GM21526 (cell line): ENCODE results near the gene LIX1L.
A peak's percentile ranks its signal among the peaks of the same experiment; 100 is the strongest.

Experiments used
- ATAC-seq: cut with Tn5 transposase; IDR thresholded peaks from one replicate; pipeline ENCODE4 v1.9.1; 2021; ENCODE audit warnings: moderate library complexity; ENCODE audit not compliant: unreplicated experiment, low FRiP score

LIX1L gene

GRCh38 chr1:145964328-145965118, 6.7 kb upstream of the LIX1L start, which contains the start of the genes ANKRD34A and POLR3GL:
ANKRD34A (minus strand) TSS chr1:145964575; CDS start chr1:145961759, 2,816 bp downstream.
POLR3GL (plus strand) TSS chr1:145964690; CDS start chr1:145974866, 10,176 bp downstream.
- ATAC-seq: peak; percentile 79

GRCh38 chr1:145963265-145964019, 5.6 kb upstream of the LIX1L start:
- ATAC-seq: no peak

- no peak for ATAC-seq
Observed at GRCh38 chr1:145962157-145963102, 4.6 kb upstream of the LIX1L start.

- ATAC-seq: no peak
Observed at GRCh38 chr1:145961425-145962156, 3.8 kb upstream of the LIX1L start.

- ATAC-seq: no peak
Observed at GRCh38 chr1:145961109-145961424, 3.2 kb upstream of the LIX1L start.

GRCh38 chr1:145960468-145961108, 2.8 kb upstream of the LIX1L start:
- ATAC-seq: no peak

- no peak for ATAC-seq
Observed at GRCh38 chr1:145959957-145960467, 2.2 kb upstream of the LIX1L start.

GRCh38 chr1:145959333-145959732, 1.5 kb upstream of the LIX1L start:
- no peak for ATAC-seq

GRCh38 chr1:145958734-145959133, 917 bp upstream of the LIX1L start:
- no peak for ATAC-seq

- ATAC-seq: no peak
Observed at GRCh38 chr1:145956781-145957442, 905 bp downstream of the LIX1L start.

- no peak for ATAC-seq
Observed at GRCh38 chr1:145956361-145956760, 1.5 kb downstream of the LIX1L start.

GRCh38 chr1:145955436-145955835, 2.4 kb downstream of the LIX1L start:
- ATAC-seq: no peak

- ATAC-seq: no peak
Observed at GRCh38 chr1:145953861-145954260, 4.0 kb downstream of the LIX1L start.

GRCh38 chr1:145952903-145953302, 4.9 kb downstream of the LIX1L start:
- no peak for ATAC-seq

GRCh38 chr1:145951526-145951925, 6.3 kb downstream of the LIX1L start:
- no peak for ATAC-seq

GRCh38 chr1:145949219-145949618, 8.6 kb downstream of the LIX1L start:
- no peak for ATAC-seq

GRCh38 chr1:145947551-145947950, 10.3 kb downstream of the LIX1L start:
- ATAC-seq: no peak

- no peak for ATAC-seq
Observed at GRCh38 chr1:145946477-145946986, 11.3 kb downstream of the LIX1L start.

GRCh38 chr1:145944532-145944931, 13.3 kb downstream of the LIX1L start:
- no peak for ATAC-seq
